NCI-H524 treated with DMSO at 0.1 percent for 48 hours (cell line): ENCODE results near the gene ZNF410.

Experiments
- DNase-seq: peaks from one replicate; lab custom pipeline; 2025; lab: John Stamatoyannopoulos, UW

The ZNF410 gene

GRCh38 chr14:73949752-73950734 is 63.4 kb downstream of the ZNF410 start, which contains the start of the genes COQ6 and FAM161B:
TSS of gene COQ6 (plus strand) at chr14:73950302. CDS start at chr14:73950333, 31 bp downstream.
TSS of gene FAM161B (minus strand) at chr14:73950094. CDS start at chr14:73950026, 68 bp downstream.
- DNase-seq: peak; percentile 98

DNA sequence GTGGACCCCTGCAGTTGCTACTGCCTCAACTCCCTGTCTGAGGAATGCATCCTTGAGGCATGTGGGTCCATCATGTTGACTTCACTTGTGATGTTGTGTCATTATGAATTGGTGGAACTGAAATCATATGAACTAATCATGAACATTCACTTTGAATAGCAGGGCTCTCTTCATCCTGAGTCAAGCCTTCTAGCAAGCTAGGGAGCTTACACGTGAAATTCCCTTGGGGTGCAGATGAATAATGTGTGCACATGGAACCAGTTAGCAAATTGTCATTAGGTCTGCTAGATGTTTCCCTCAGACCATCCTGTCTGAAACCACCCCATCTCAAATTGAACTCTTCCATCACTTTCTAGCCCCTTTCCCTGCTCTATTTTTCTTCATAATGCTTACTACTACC is 67.1 kb downstream of the ZNF410 start:
- no peak for DNase-seq

GRCh38 chr14:73955674-73956073 is 69.0 kb downstream of the ZNF410 start:
- DNase-seq: no peak

- DNase-seq: no peak
These were observed 71.9 kb downstream of the ZNF410 start for GRCh38 chr14:73958591-73958990.

GRCh38 chr14:73961192-73961591 is 74.5 kb downstream of the ZNF410 start:
- no peak for DNase-seq

- DNase-seq: no peak
These were observed 78.6 kb downstream of the ZNF410 start for GRCh38 chr14:73965216-73965615.

DNA sequence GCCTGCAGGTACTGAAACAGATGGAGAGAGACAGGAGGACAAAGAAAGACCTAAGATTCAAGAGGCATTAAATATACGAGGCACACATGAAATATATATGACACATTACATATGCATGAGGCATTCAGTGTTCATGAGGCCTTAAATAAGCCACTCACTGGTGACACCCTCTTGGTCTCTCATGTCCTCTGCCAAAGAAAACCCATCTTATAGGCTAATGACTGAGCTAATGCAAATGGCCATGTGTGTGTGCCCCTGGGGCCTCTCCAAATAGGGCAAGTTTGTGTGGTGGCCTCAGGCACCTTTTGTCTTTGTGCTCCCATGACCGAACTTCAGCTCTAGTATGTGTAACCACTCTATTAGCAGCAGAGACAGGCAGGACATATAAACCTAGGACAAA is 82.2 kb downstream of the ZNF410 start:
- DNase-seq: no peak

- DNase-seq: peak; percentile 23
These were observed 86.8 kb downstream of the ZNF410 start for GRCh38 chr14:73973497-73973896.

DNA sequence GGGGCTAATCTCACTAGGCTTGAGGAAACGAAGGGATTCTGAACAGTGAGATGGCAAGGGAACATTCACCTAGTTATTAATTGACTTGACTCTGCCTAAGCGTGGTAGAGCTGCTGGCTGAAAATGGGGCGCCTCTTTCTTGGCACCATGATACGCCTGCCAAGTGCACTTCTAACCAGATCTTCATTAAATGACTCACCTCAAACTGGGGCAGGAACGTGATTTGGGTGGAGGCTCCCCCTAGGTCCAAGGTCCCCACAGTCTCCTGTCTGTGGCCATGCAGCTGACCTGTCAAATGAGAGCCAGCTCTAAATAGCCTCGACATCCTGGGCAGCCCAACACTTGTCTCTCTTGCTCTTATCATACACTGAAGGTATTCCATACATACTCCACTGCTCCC is 89.5 kb downstream of the ZNF410 start:
- no peak for DNase-seq

DNA sequence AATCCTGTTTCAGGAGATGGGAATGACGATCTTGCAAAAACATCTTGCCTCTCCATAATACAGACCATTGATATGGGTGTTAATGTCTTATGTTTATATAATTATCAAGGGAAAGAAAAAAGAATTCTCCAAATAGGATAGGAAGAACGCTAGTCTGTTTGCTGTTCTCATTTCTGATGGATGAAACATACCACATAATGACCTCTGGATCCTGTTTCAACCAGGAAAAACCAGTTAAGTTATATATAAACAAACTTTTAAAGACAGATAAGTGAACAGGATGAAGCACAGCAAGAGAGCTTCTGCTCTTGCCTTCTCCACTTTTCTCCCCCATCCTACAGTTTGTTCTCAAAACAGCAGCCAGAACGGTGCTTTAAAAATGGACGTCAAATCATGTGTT is 91.2 kb downstream of the ZNF410 start:
- no peak for DNase-seq
